ENCODE results near the gene OPTC. TPM values are rescaled to one million over a fixed set of nuclear protein-coding genes. Genes with fewer than 3 reads are reported as not detected.

OPTC gene
- total RNA-seq, 1 experiment from 2014 or later, result not detected

DNA sequence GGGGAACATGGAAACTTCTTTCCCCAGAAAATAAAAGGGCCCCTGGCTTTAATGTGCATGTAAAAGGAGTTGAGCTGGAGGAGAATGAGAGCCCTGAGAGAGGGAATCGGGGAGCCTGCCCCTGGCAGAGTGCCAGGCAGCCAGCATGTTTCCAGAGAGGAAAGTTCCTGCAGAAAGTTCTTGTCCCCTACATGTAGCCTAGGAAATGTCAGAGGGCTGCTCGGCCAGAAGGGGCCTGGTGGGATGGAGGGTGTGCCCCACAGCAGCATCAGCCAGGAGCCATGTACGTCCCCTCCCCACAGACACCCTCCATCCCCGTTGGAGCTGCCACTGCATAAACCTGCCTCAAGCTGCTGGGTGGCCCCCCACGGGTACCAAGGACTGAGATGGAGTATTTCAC is 23.7 kb upstream of the OPTC start:
- ATAC-seq, result no peak

DNA sequence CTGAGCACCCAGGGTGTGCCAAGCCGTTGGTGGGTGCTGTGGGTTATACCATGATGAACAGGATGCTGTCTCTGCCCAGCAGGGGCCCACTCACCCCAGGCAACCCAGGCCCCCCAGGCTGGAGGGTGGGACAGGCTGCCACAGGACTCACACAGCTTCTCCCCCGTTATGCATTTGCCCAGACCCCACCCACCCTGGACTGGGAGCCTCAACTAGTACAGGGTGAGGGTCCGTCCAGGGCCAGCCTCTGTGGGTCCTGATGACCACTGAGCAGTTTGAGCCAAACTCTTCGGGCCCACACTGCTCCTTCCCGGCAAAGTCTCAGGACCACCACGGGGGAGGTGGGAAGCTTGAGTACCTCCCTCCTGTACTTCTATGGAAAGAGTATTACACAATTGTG is 22.1 kb upstream of the OPTC start:
- CTCF ChIA-PET, result interaction anchor here (1.5 kb wide), 1 partner anchor 129 kb away, joined by 3 read pairs; no protein-coding TSS in a partner anchor
- Histone ChIP-seq H3K4me2 (ENCODE audit: low read length) (no peak overlapping the region), H3K79me2 (ENCODE audit: insufficient read depth, low read length) (no peaks in the 10 kb centered on the region), H3K9me3 (ENCODE audit: control insufficient read depth in 1 of 2, insufficient read depth in 1 of 2, low read depth in 1 of 2, low read length in 2 of 2) (no peaks in the 10 kb centered on the region), H3K9me2 (ENCODE audit: insufficient read depth) (no peaks in the 10 kb centered on the region), H2AFZ (ENCODE audit: low read depth, low read length, poor library complexity, severe bottlenecking) (no peak overlapping the region), H3K9ac (ENCODE audit: low read length) (no peak overlapping the region), H4K20me1 (ENCODE audit: insufficient read depth) (no peaks in the 10 kb centered on the region), H3K4me1 (ENCODE audit: control insufficient read depth in 1 of 2, insufficient read depth in 2 of 2, low read length in 2 of 2) (0 out of 4 replicates have a peak, but pooled peaks cover 0 to 3% of the 10 kb centered on the region in 2 experiments), H3K4me3 (replicated peaks in 1 of 2; ENCODE audit: low read depth in 1 of 2, low read length in 2 of 2) (no peak overlapping the region), H3K27ac (ENCODE audit: low read depth, low read length) (no peak overlapping the region), H3K36me3 (ENCODE audit: control insufficient read depth in 1 of 2, insufficient read depth in 2 of 2, low read length in 2 of 2) (no peaks in the 10 kb centered on the region), H3K27me3 (ENCODE audit: insufficient read depth, low read length) (peaks cover 20% of the 10 kb centered on the region)
- intact Hi-C loops (cut with micrococcal nuclease), result no loop called here
- no peak for ATAC-seq
- BruUV-seq (replicated peaks), result no TSS peak
- no peak for DNase-seq (ENCODE audit: low read depth, low spot score)
- RAD21 ChIA-PET (ENCODE audit: low non-redundant PET in 1 of 2, low total read pairs in 2 of 2, uncharacterized antibody in 2 of 2, unreplicated experiment in 2 of 2), result no interaction called here
- POLR2A ChIA-PET, result no interaction called here
- TF ChIP-seq TCF7L2 (IDR thresholded peaks at IDR 0.05; ENCODE audit: borderline replicate concordance, extremely low read depth, insufficient read depth, insufficient read length), result no peak
- TF ChIP-seq, protein P1, sequence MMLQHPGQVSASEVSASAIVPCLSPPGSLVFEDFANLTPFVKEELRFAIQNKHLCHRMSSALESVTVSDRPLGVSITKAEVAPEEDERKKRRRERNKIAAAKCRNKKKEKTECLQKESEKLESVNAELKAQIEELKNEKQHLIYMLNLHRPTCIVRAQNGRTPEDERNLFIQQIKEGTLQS (IDR thresholded peaks at IDR 0.05), result no peak
- TF ChIP-seq ELF1 (IDR thresholded peaks at IDR 0.05; ENCODE audit: borderline replicate concordance, low read depth), result no peak
- TF ChIP-seq RAD21 (IDR thresholded peaks at IDR 0.05; ENCODE audit: low read depth), result no peak
- no peak for TF ChIP-seq POLR2AphosphoS5 (IDR thresholded peaks at IDR 0.05; ENCODE audit: low read depth, low read length)
- TF ChIP-seq SIN3A (IDR thresholded peaks at IDR 0.05; ENCODE audit: low read depth), result no peak
- TF ChIP-seq POLR2A (IDR thresholded peaks at IDR 0.05; ENCODE audit: borderline replicate concordance, extremely low read depth, insufficient read depth, insufficient read length), result no peak
- no peak for TF ChIP-seq ZFX (IDR thresholded peaks at IDR 0.05)
- TF ChIP-seq, protein P2, sequence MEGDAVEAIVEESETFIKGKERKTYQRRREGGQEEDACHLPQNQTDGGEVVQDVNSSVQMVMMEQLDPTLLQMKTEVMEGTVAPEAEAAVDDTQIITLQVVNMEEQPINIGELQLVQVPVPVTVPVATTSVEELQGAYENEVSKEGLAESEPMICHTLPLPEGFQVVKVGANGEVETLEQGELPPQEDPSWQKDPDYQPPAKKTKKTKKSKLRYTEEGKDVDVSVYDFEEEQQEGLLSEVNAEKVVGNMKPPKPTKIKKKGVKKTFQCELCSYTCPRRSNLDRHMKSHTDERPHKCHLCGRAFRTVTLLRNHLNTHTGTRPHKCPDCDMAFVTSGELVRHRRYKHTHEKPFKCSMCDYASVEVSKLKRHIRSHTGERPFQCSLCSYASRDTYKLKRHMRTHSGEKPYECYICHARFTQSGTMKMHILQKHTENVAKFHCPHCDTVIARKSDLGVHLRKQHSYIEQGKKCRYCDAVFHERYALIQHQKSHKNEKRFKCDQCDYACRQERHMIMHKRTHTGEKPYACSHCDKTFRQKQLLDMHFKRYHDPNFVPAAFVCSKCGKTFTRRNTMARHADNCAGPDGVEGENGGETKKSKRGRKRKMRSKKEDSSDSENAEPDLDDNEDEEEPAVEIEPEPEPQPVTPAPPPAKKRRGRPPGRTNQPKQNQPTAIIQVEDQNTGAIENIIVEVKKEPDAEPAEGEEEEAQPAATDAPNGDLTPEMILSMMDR (IDR thresholded peaks at IDR 0.05 in 2 of 3, conservative IDR thresholded peaks at IDR 0.05 in 1 of 3; ENCODE audit: borderline replicate concordance in 1 of 3, insufficient read depth in 1 of 3, low read depth in 2 of 3, low read length in 2 of 3), result no peak
- TF ChIP-seq FOSL1 (IDR thresholded peaks at IDR 0.05; ENCODE audit: low read depth), result no peak
- no peak for TF ChIP-seq SP1 (IDR thresholded peaks at IDR 0.05; ENCODE audit: low read depth)
- no peak for TF ChIP-seq CBX3 (IDR thresholded peaks at IDR 0.05; ENCODE audit: low read depth)
- TF ChIP-seq, protein P3, sequence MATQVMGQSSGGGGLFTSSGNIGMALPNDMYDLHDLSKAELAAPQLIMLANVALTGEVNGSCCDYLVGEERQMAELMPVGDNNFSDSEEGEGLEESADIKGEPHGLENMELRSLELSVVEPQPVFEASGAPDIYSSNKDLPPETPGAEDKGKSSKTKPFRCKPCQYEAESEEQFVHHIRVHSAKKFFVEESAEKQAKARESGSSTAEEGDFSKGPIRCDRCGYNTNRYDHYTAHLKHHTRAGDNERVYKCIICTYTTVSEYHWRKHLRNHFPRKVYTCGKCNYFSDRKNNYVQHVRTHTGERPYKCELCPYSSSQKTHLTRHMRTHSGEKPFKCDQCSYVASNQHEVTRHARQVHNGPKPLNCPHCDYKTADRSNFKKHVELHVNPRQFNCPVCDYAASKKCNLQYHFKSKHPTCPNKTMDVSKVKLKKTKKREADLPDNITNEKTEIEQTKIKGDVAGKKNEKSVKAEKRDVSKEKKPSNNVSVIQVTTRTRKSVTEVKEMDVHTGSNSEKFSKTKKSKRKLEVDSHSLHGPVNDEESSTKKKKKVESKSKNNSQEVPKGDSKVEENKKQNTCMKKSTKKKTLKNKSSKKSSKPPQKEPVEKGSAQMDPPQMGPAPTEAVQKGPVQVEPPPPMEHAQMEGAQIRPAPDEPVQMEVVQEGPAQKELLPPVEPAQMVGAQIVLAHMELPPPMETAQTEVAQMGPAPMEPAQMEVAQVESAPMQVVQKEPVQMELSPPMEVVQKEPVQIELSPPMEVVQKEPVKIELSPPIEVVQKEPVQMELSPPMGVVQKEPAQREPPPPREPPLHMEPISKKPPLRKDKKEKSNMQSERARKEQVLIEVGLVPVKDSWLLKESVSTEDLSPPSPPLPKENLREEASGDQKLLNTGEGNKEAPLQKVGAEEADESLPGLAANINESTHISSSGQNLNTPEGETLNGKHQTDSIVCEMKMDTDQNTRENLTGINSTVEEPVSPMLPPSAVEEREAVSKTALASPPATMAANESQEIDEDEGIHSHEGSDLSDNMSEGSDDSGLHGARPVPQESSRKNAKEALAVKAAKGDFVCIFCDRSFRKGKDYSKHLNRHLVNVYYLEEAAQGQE (IDR thresholded peaks at IDR 0.05; ENCODE audit: low read depth), result no peak
- TF ChIP-seq SRF (IDR thresholded peaks at IDR 0.05; ENCODE audit: low read depth), result no peak

More for the DNA sequence above, 23.7 kb upstream of the OPTC start:
- POLR2A ChIA-PET, result no interaction called here
- CTCF ChIA-PET, result no interaction called here
- DNase-seq (ENCODE audit: low read depth, low spot score), result no peak
- no peak for TF ChIP-seq ZNF274 (IDR thresholded peaks at IDR 0.05; ENCODE audit: low read depth, low read length)
- no peak overlapping the region for H2AFZ ChIP-seq (ENCODE audit: low read depth, low read length, poor library complexity, severe bottlenecking)
- H3K4me2 ChIP-seq (ENCODE audit: low read length), result no peak overlapping the region
- RAD21 ChIA-PET (ENCODE audit: low non-redundant PET in 1 of 2, low total read pairs in 2 of 2, uncharacterized antibody in 2 of 2, unreplicated experiment in 2 of 2), result interaction anchor here in 1 of 2 experiments (0.7 kb wide), 1 partner anchor 425 kb away, joined by 3 read pairs; no protein-coding TSS in a partner anchor
- H3K9me2 ChIP-seq (ENCODE audit: insufficient read depth), result no peaks in the 10 kb centered on the region
- BruUV-seq (replicated peaks), result no TSS peak
- H3K27me3 ChIP-seq (ENCODE audit: insufficient read depth, low read length), result peaks cover 10% of the 10 kb centered on the region
- H3K4me1 ChIP-seq (ENCODE audit: control insufficient read depth in 1 of 2, insufficient read depth in 2 of 2, low read length in 2 of 2), result no peaks in the 10 kb centered on the region
- H3K4me3 ChIP-seq (replicated peaks in 1 of 2; ENCODE audit: low read depth in 1 of 2, low read length in 2 of 2), result no peak overlapping the region
- no peaks in the 10 kb centered on the region for H3K79me2 ChIP-seq (ENCODE audit: insufficient read depth, low read length)
- H3K9me3 ChIP-seq (ENCODE audit: control insufficient read depth in 1 of 2, insufficient read depth in 1 of 2, low read depth in 1 of 2, low read length in 2 of 2), result no peaks in the 10 kb centered on the region
- H4K20me1 ChIP-seq (ENCODE audit: insufficient read depth), result no peaks in the 10 kb centered on the region
- H3K9ac ChIP-seq (ENCODE audit: low read length), result no peak overlapping the region
- intact Hi-C loops (cut with micrococcal nuclease), result no loop called here
- no peak overlapping the region for H3K27ac ChIP-seq (ENCODE audit: low read depth, low read length)
- no peaks in the 10 kb centered on the region for H3K36me3 ChIP-seq (ENCODE audit: control insufficient read depth in 1 of 2, insufficient read depth in 2 of 2, low read length in 2 of 2)
